NCI-H524 treated with DMSO at 0.1 percent for 48 hours (cell line): ENCODE measurements around the gene FOXD2.

Source experiments
- DNase-seq: peaks from one replicate; lab custom pipeline; 2025; lab: John Stamatoyannopoulos, UW

FOXD2 gene

GRCh38 chr1:47468709-47469389 lies 31.0 kb downstream of the FOXD2 start:
- no peak for DNase-seq

DNA sequence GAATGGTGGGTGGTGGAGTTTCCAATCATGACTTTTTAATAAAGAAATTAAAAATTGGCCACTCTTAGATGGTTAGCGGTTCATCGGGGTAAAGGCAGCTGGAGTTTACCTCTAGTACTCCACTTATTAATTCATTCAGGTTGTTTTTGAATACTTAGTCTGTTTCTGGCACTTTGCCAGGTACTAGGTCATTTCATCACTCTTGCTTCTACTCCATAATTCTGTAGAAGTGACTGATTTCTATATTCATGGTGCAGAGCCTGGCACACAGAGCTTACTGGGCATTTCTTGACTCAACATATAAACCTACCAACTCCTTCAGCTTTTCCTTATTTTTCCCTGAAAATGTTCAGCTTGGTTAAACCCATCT lies 31.5 kb downstream of the FOXD2 start:
- DNase-seq = no peak

DNA sequence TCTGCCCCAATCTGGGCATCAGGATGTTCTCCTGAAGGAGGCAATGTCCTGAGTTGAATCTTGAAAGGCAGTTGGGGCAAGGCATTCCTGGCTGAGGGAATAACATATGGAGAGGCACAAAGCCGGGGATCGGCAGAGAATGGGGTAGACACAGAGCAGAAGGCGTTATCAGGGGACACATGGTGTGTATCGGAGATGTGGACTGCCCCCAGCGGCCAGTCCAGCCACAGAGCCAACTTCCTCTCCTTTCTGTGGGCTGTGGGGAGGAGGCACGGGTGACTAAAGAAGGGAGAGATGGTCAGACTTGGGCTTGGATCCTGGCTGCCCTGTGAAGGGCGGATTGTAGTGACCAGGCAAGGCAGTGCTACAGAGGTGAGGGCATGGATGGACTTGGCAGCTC lies 32.1 kb downstream of the FOXD2 start:
- DNase-seq = no peak

DNA sequence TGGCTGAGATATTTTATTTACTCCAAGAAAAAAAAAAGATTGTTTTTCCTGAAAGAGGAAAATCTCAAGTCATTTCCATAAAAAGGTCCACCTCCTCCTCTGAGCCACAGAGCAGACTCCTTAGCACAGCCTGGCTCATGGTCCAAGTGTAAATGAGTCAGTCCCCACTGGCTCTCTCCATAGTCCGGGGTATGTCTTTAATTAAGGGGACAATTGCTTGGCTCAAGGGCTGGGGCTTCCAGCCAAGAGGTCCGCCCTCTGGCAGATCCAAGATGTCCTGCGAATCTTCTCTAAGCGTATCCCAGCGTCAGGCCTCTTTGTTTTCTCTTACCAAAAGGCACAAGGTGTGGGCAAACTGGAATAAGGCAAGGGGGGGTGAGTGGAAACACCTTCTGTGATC lies 33.3 kb downstream of the FOXD2 start:
- no peak for DNase-seq

- DNase-seq = no peak
These were observed 36.7 kb downstream of the FOXD2 start for GRCh38 chr1:47474278-47475193.

DNA sequence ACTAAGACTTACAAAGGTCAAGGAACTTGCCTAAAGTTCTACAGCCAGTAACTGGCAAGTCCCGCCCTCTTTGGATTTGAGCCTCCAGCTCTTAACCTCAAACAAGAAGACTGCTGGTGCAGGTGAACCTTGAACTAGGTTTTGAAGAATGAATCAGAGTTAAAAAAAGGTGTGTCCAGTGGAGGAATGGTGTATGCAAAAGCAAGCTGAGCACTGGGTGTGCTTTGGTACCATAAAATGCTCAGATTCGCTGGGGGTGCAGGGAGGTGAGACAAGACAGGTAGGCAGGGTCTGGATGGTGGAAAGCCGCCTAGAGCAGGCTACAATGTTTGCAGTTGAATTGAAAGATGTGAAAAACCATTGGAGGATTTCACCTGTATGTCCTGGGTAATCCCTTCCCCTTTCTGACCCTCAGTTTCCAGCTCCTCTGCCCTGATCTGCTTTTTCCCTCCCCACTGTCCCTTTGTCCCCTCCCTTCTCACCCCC lies 39.8 kb downstream of the FOXD2 start:
- DNase-seq = no peak

GRCh38 chr1:47478090-47478489 lies 40.2 kb downstream of the FOXD2 start:
- DNase-seq = no peak

DNA sequence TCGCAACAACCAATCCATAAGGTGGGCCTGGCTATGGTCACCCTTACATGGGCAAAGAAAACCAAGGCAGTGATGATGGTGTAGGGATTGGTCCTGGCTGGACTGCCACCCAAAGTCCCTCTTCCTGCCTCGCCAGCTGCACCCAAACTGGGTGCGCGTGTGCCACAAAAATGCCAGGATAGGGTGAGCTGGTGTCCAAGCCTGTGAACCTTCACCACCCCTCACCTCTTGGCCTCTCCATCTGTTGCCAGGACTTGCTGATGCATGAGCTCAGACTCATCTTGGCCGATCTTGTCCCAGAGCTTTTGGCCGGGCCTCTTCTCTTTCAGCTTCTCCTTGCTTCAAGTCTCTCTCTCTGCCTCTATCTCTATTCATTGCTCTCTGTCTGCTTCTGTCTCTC lies 41.8 kb downstream of the FOXD2 start:
- DNase-seq = no peak

- no peak for DNase-seq
These were observed 44.1 kb downstream of the FOXD2 start for GRCh38 chr1:47481936-47482335.

DNA sequence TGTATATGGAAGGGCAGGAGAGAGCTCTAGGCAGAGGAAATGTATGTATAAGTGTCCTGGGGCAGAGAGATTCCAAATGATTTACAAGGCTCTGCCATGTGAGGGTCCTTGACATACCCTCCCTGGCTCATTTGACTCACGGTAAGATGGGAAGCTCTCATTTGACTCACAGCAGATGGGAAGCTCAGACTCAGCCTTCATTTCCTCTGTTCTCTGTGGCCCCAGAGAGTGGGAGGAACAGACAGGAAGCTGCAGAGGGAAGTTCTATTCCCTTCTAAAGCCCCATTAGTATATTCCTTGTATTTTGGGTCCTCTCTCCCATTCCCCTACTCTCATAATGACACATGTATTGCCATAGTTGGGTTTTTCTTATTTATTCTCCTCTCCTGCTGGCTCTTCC lies 44.9 kb downstream of the FOXD2 start:
- DNase-seq = no peak

DNA sequence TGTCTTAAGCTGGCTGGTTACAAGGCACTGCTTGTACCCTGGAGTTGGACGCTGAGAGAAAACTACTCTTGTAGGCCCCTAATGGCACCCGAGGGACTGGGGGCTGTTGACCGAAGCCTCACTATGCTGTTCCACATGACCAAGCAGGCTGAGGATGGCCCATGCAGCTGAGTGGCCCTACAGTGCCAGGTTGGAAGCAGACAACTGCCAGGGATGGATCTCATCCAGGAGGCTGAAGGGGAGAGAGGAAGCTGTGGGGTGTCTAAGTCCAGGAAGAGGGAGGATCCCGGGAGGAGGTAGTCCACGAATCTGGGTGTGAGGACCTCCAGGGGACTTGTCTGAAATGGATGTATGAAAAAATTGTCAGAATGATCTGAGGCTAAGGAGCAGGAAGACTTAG lies 45.8 kb downstream of the FOXD2 start:
- DNase-seq = no peak

DNA sequence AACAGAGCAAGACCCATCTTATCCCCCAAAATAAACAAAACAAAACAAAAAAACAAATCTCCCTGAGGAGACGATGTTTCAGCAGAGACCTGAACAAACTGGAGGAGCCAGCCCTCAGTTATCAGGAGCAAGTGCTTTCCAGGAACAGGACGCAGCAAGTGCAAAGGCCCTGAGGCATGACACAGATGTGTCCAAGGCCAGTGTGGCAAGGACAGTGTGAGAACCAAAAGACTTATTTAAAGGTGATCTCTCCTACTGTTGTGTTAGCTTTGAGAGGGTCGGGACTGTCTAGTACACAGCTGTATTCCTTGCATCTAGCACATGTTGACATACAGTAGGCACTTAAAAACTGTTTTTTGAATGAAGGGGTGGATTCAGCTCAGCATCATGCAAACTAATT lies 48.0 kb downstream of the FOXD2 start:
- no peak for DNase-seq

DNA sequence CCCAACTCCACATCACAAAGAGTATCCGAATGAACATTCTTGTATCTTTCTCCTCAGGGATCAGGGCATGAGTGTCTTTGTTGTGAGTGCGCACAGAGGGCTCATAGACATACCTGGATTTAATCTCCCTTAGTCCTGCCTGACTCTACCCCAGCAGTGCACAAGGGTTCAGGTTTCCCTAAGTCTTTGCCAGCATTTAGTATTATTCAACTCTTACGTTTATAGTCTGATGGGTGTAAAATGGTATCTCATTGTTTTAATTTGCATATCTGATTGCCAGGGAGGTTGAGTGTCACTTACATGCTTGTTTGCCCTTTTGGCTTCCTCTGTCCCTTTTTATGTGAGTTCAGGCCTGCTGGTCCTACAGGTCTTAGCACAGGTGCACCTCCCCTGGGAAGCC lies 49.5 kb downstream of the FOXD2 start:
- no peak for DNase-seq

DNA sequence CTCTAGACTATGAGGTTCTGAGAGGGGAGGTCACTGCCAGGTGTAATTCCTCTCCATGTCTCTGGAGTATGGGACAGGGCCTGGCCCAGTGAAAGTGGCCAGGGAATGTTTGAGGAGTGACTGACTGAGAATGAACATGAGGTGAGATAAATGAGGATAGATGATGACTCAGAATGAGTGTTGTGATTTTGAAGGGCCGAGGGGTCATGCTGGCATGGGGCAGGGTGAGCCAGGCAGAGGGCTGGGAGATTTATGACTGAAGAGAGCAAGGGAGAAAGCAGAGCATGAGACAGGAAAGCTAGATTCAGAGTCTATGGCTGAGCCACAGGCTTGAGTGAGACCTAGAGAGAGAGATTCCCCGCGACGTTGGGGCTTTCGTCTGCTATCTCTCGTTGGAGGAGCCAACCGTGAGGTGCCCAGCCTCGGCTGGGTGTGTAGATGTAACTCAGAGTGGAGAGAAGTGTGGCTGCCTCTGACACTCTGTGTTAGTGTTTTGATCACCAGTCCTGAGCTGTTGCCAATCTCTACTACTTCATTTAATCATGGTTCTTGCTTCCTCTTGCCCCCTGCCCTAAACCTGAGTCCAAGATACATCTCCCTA lies 50.1 kb downstream of the FOXD2 start:
- no peak for DNase-seq
